CD14-positive monocyte (primary cell): ENCODE results near the gene RAB18. TPM values are rescaled to one million over a fixed set of nuclear protein-coding genes. Genes with fewer than 3 reads are reported as not detected.

ENCODE experiments used
- DNase-seq, 3 donors: peaks; one replicate each; pipeline ENCODE4 v3.0.0-alpha.2; 2011 to 2022
- H2AFZ ChIP-seq: 2 replicates; pipeline ENCODE4 v1.6.0; 2012; ENCODE audit warnings: mild to moderate bottlenecking, low read depth, low read length, inconsistent platforms; ENCODE audit not compliant: insufficient read depth, poor library complexity, severe bottlenecking
- H3K27ac ChIP-seq, 2 donors: 1 replicate in 1 of 2; 2 replicates in 1 of 2; pipeline ENCODE4 v1.5.1; 2012 to 2013; ENCODE audit warnings: low read length in 2 of 2, control low read depth in 1 of 2, inconsistent platforms in 1 of 2, low read depth in 1 of 2, mild to moderate bottlenecking in 1 of 2
- H3K27me3 ChIP-seq, 2 donors: one replicate each; pipeline versions ENCODE4 v1.6.0 to v1.6.1; 2011 to 2013; ENCODE audit warnings: low read length in 2 of 2; ENCODE audit not compliant: control insufficient read depth in 2 of 2, insufficient read depth in 2 of 2
- H3K36me3 ChIP-seq, 2 donors: replicated peaks in 1 of 2; 1 replicate in 1 of 2; 2 replicates in 1 of 2; pipeline versions ENCODE4 v1.5.1 to v1.6.1; 2012 to 2013; ENCODE audit warnings: low read length in 2 of 2, control low read depth in 1 of 2, inconsistent platforms in 1 of 2, mild to moderate bottlenecking in 1 of 2; ENCODE audit not compliant: insufficient read depth in 2 of 2, control insufficient read depth in 1 of 2
- H3K4me1 ChIP-seq, 2 donors: 1 replicate in 1 of 2; 2 replicates in 1 of 2; pipeline versions ENCODE4 v1.5.1 to v1.6.1; 2012 to 2013; ENCODE audit warnings: low read length in 2 of 2, control low read depth in 1 of 2, inconsistent platforms in 1 of 2, mild to moderate bottlenecking in 1 of 2, moderate library complexity in 1 of 2; ENCODE audit not compliant: insufficient read depth in 2 of 2, control insufficient read depth in 1 of 2
- H3K4me2 ChIP-seq: replicated peaks from 2 replicates; pipeline ENCODE3; 2012; ENCODE audit warnings: low read length, moderate library complexity, mild to moderate bottlenecking; ENCODE audit not compliant: poor library complexity, severe bottlenecking; ENCODE audit errors: extremely low read depth
- H3K4me3 ChIP-seq, 3 experiments: fragments of 200-600 bp in 1 of 3; sonication (generic) in 1 of 3; replicated peaks in 1 of 3; 1 replicate in 2 of 3; 2 replicates in 1 of 3; pipeline ENCODE4 v1.5.1; 2011 to 2013; ENCODE audit warnings: low read length in 3 of 3, mild to moderate bottlenecking in 3 of 3, control low read depth in 2 of 3, low read depth in 2 of 3, inconsistent platforms in 1 of 3, moderate library complexity in 1 of 3
- H3K79me2 ChIP-seq: 2 replicates; pipeline ENCODE4 v1.6.0; 2012; ENCODE audit warnings: mild to moderate bottlenecking, control low read depth, inconsistent platforms, low read length, moderate library complexity; ENCODE audit not compliant: insufficient read depth
- H3K9ac ChIP-seq: 2 replicates; pipeline ENCODE4 v1.6.0; 2017; ENCODE audit warnings: low read length, mild to moderate bottlenecking; ENCODE audit not compliant: insufficient read depth, poor library complexity, severe bottlenecking
- H3K9me3 ChIP-seq, 2 donors: replicated peaks in 1 of 2; 1 replicate in 1 of 2; 2 replicates in 1 of 2; pipeline versions ENCODE4 v1.5.1 to v1.6.1; 2012 to 2013; ENCODE audit warnings: low read length in 2 of 2, control low read depth in 1 of 2; ENCODE audit not compliant: control insufficient read depth in 1 of 2, insufficient read depth in 1 of 2
- H4K20me1 ChIP-seq: 2 replicates; pipeline ENCODE4 v1.6.0; 2012; ENCODE audit warnings: mild to moderate bottlenecking, low read length, control low read depth, moderate library complexity; ENCODE audit not compliant: insufficient read depth
- H3K27ac Mint-ChIP-seq, 7 donors: one replicate each; pipeline ENCODE4 v1.8.0; 2020; ENCODE audit warnings: mild to moderate bottlenecking in 7 of 7, mixed read lengths in 7 of 7, moderate library complexity in 6 of 7, inconsistent platforms in 2 of 7
- H3K27me3 Mint-ChIP-seq, 3 donors: one replicate each; pipeline ENCODE4 v1.8.0; 2021 to 2022; ENCODE audit warnings: low read depth in 3 of 3, mild to moderate bottlenecking in 3 of 3, mixed read lengths in 3 of 3, moderate library complexity in 3 of 3, inconsistent platforms in 1 of 3
- H3K36me3 Mint-ChIP-seq, 2 donors: one replicate each; pipeline ENCODE4 v1.8.0; 2020; ENCODE audit warnings: mixed read lengths in 2 of 2, inconsistent platforms in 1 of 2, mild to moderate bottlenecking in 1 of 2
- H3K4me1 Mint-ChIP-seq: one replicate; pipeline ENCODE4 v1.8.0; 2020; ENCODE audit warnings: mild to moderate bottlenecking, mixed read lengths
- H3K4me3 Mint-ChIP-seq, 2 donors: one replicate each; pipeline ENCODE4 v1.8.0; 2020; ENCODE audit warnings: mild to moderate bottlenecking in 2 of 2, mixed read lengths in 2 of 2, moderate library complexity in 1 of 2
- H3K9me3 Mint-ChIP-seq, 7 donors: one replicate each; pipeline ENCODE4 v1.8.0; 2020 to 2022; ENCODE audit warnings: mixed read lengths in 7 of 7, mild to moderate bottlenecking in 6 of 7, moderate library complexity in 6 of 7, inconsistent platforms in 2 of 7
- CTCF ChIP-seq: fragments of 200-600 bp; IDR thresholded peaks from one replicate; pipeline ENCODE4 v1.8.0; 2022; ENCODE audit warnings: antibody characterized with exemption, mild to moderate bottlenecking
- WGBS: methylation state at CpG from one replicate; pipeline ENCODE4 v1.1.5; 2013; ENCODE audit warnings: missing lambda C conversion rate; ENCODE audit not compliant: insufficient coverage; 5-methylcytosine and 5-hydroxymethylcytosine counted together
- intact Hi-C, 2 donors: fragments of 100-400 bp; cut with micrococcal nuclease; formaldehyde crosslinking; loops; one replicate each; pipeline versions ENCODE4 v1.15.0 to v1.15.1; 2023
- polyA plus RNA-seq, 3 donors: library from polyadenylated mRNA; depleted of rRNA in 1 of 3; unstranded in 2 of 3; stranded (reverse) in 1 of 3; fragments of 300-500 nt in 2 of 3; fragments of >200 nt in 1 of 3; fragmentation: Illumina TruSeq in 2 of 3; gene quantifications; 1 replicate in 2 of 3; 2 replicates in 1 of 3; pipeline ENCODE4 v1.2.3, GENCODE V29; 2012 to 2021

The RAB18 gene
- polyA plus RNA-seq, 3 donors: 22.1 to 133 (median 117) TPM

- H4K20me1 ChIP-seq: peaks cover 89% of the 10 kb centered on the region
- H3K27ac ChIP-seq: peak overlapping the region in 1 of 2 donors; percentile 42
- no peak overlapping the region for H3K4me3 ChIP-seq
- H2AFZ ChIP-seq: no peak overlapping the region
- Mint-ChIP-seq H3K36me3 (peaks cover 22 to 33% of the 10 kb centered on the region in 2 donors), H3K4me1 (peaks cover 67% of the 10 kb centered on the region), H3K9me3 (no peaks in the 10 kb centered on the region), H3K27me3 (no peaks in the 10 kb centered on the region), H3K4me3 (no peak overlapping the region), H3K27ac (no peak overlapping the region)
- whole genome bisulfite sequencing: 50% methylated on average over 1 of the region's 3 CpGs
- H3K4me1 ChIP-seq: peaks cover 17 to 20% of the 10 kb centered on the region in 2 donors
- peaks cover 0 to 5% of the 10 kb centered on the region in 2 donors for H3K36me3 ChIP-seq
- intact Hi-C loops: no loop called here
- TF ChIP-seq CTCF: no peak
- no peak overlapping the region for H3K4me2 ChIP-seq
- H3K9me3 ChIP-seq: no peaks in the 10 kb centered on the region
- H3K9ac ChIP-seq: no peak overlapping the region
- no peak for DNase-seq
- peaks cover 100% of the 10 kb centered on the region for H3K79me2 ChIP-seq
- H3K27me3 ChIP-seq: no peaks in the 10 kb centered on the region
Measured at GRCh38 chr10:27526242-27526641, 22.1 kb downstream of the RAB18 start.

- Histone ChIP-seq H3K4me2 (no peak overlapping the region), H3K36me3 (peaks cover under 1 to 10% of the 10 kb centered on the region in 2 donors), H3K27ac (peak overlapping the region in 1 of 2 donors; percentile 49), H3K4me3 (no peak overlapping the region), H4K20me1 (peaks cover 79% of the 10 kb centered on the region), H3K9me3 (no peaks in the 10 kb centered on the region), H2AFZ (no peak overlapping the region), H3K4me1 (peaks cover 17 to 20% of the 10 kb centered on the region in 2 donors), H3K27me3 (no peaks in the 10 kb centered on the region), H3K79me2 (peaks cover 100% of the 10 kb centered on the region), H3K9ac (no peak overlapping the region)
- H3K27me3 Mint-ChIP-seq: no peaks in the 10 kb centered on the region
- peaks cover 28 to 38% of the 10 kb centered on the region in 2 donors for H3K36me3 Mint-ChIP-seq
- no peak for DNase-seq
- WGBS: no CpG with 5 or more reads among the region's 6 CpGs
- H3K4me1 Mint-ChIP-seq: peaks cover 62% of the 10 kb centered on the region
- intact Hi-C loops: no loop called here
- H3K4me3 Mint-ChIP-seq: no peak overlapping the region
- peak overlapping the region in 4 of 7 donors; percentile 7 to 50 (median 29) for H3K27ac Mint-ChIP-seq
- no peaks in the 10 kb centered on the region for H3K9me3 Mint-ChIP-seq
- TF ChIP-seq CTCF: no peak
Measured at GRCh38 chr10:27527666-27528295, 23.7 kb downstream of the RAB18 start.
